Adrenal gland (tissue), 5 donors: ENCODE results near the gene CDK10.

ENCODE experiments used
- CTCF ChIP-seq, 6 experiments: fragments of 450-650 bp in 4 of 6; fragments of 200-600 bp in 2 of 6; sonication (generic) in 1 of 6; IDR thresholded peaks; 1 replicate in 5 of 6; 2 replicates in 1 of 6; pipeline versions ENCODE4 v1.5.1 to v1.8.0; 2016 to 2021; ENCODE audit warnings: antibody characterized with exemption in 6 of 6, mild to moderate bottlenecking in 2 of 6, moderate library complexity in 1 of 6
- POLR2A ChIP-seq, 2 donors: fragments of 450-650 bp; IDR thresholded peaks; one replicate each; pipeline ENCODE4 v1.6.1; 2017; ENCODE audit warnings: antibody characterized with exemption in 2 of 2, mild to moderate bottlenecking in 2 of 2, moderate library complexity in 1 of 2
- donor health status: DM: no; HTN: no; CAD: no.

GRCh38 chr16:89706518-89707260, 20.2 kb downstream of the CDK10 start:
- no peak for TF ChIP-seq CTCF (IDR thresholded peaks at IDR 0.05)
- no peak for TF ChIP-seq POLR2A (IDR thresholded peaks at IDR 0.05)
